GM18951 (cell line): ENCODE data around the gene PTK7.
"Not testable (repeated sequence)": the region's sequence is repeated elsewhere in the genome, so short reads cannot be mapped to it uniquely, and the experiment has no call there.

Experiments used
- POLR2A ChIP-seq: IDR thresholded peaks from 4 replicates; pipeline ENCODE4 v1.6.1; 2011; ENCODE audit warnings: mild to moderate bottlenecking; ENCODE audit not compliant: insufficient read length, insufficient read depth; ENCODE audit errors: extremely low read depth
- in situ Hi-C: fragments of 300-500 bp; cut with MboI; formaldehyde crosslinking; loops from one replicate; pipeline ENCODE4 v1.12.0; 2022; ENCODE audit warnings: low sequenced_read_pairs, mixed read lengths, inconsistent platforms; ENCODE audit not compliant: unreplicated experiment

PTK7 gene

DNA sequence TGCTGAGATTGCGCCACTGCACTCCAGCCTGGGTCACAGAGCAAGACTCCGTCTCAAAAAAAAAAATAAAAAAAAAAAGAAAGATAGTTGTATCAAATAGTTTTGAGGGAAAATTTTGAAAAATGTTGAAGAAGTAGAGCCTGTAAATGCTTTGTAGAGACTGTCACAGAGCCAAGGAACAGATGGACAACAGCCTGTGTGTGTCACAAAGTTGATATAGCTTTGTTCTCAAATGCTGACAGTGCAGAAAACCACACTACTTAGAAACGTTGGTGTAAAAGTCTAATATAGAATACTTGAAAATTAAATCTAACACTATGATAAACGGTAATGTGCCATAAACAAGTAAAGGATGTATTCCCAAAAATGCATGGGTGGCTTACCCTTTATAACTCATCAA is 25.4 kb downstream of the PTK7 start:
- no peak for TF ChIP-seq POLR2A
- in situ Hi-C loops: no loop called here

DNA sequence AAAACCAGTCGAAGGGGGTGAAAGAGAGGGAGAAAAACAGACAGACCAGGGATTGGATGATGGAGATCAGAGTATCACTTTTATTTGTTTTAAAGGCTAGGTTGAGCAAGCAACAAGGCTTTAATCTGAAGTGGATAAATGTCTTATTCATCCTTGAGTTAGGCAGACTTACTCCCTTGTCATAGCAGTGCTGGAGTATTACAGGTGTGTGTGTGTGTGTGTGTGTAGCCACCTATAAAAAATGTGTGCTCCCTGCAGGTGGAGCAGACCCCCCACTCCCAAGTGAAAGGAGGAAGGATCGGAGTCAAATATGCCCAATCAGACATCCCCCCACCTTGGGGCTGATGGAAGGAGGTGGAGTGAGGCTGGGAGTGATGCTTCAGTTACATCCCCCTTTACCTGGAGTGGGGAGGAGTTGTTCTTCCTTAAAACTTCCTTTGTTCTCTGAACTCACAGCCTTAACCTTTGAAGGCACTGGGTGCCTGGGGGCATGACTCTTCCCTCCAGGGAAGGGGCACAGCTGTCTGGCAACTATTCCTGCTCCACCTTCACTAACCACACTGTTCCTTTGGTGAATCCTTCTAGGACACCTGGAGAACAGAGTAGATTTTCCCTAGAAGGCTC is 27.3 kb downstream of the PTK7 start:
- no peak for TF ChIP-seq POLR2A

DNA sequence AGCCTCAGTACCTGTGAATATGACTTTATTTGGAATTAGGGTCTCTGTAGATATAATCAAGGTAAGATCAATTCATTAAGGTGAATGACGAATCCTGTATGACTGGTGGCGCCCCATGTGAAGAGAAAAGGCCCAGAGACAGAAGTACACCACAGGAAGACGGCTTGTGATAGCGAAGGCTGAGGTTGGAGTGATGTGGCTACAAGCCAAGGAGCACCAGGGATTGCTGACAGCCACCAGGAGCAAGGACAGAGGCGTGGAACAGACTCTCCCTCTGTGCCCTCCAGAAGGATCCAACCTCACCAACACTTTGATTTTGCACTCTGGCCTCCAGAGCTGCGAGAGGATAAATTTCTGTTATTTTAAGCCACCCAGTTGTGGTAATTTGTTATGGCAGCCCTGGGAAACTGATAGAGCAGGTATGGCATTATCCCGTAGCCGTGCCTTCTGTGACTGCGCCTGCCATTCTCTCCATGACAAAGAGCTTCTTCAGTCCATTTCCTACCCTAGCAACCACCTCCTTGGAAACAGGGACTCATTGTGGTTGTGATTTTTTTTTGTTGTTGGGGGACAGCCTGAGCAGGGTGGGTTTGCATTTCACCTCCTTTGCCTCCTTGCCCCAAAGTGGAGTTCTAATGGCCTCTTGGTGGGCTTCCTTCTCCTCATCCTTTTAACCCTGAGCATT is 29.6 kb downstream of the PTK7 start:
- TF ChIP-seq POLR2A: no peak

More for the DNA sequence above, 27.3 kb downstream of the PTK7 start:
- in situ Hi-C loops: no loop called here

DNA sequence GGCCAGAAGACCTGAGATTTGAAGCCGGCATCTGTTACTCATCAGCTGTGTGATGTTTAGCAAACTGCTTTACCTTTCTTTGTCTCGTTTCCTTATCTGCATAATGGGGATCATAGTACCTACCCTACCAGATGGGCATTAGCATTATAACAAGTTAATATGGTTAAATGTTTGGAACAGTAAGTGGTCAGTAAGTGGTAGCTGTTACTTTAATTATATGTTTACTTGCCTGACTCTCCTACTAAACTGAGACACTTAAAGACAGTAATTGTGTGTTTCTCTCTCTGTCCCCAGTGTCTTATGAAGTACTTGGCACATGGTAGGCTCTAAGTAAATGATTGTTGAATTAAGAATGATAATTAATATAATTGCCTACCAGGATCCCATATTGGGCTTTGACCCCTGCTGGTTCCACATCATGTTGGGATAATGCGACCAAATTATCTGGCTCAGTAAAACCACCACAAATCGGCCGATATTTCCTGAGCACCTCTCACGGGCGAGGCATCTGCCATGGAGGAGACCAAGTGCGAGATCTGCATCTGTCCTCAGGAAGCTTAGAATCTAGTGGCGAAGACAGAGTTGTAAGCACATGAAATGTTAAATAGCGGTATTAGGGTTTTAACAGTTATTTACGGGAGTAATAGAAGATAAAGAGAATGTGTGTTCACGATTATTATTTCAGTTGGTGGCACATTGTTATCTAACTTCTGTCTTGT is 31.4 kb downstream of the PTK7 start:
- no peak for TF ChIP-seq POLR2A
- in situ Hi-C loops: no loop called here

More for the DNA sequence above, 29.6 kb downstream of the PTK7 start:
- in situ Hi-C loops: no loop called here

DNA sequence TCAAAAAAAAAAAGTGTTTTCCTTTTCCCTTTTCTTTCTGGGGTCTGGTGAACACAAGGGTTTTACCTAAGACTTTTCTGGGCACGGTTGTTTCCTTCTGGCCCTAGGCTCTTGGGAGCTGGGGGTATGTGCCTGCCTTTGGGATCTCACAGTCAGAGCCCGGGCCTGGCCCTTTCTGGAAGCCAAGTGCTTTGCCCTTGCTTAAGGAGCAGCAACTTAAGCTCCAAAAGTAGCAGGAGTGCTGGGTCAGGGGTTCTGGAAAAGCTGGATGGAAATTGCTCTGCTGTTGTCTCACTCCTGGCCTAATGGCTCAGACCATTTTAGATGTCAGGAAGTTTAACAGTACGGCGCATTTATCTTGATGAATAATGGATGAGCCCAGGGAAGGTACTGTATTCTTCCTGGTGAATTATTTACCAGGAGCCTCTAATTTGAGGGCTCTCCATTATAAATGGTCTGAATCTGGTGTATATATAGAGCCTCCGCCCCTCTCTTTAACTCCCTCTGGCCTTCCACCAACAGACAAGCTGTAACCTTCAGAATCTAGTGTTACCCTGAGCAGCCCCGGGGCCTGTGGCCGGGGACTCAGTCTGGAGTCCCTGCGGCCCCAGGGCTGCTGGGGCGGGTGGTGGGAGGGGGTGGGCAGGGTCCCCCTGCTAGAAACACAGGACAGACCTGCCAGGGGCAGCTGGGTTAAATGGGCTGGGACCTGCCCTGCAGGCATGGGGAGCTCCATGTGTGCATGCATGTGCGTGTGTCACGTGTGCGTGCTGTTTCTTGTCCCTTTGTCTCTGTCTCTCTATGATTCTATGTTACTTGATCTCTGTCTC is 37.5 kb downstream of the PTK7 start:
- in situ Hi-C loops: no loop called here
- TF ChIP-seq POLR2A: no peak

DNA sequence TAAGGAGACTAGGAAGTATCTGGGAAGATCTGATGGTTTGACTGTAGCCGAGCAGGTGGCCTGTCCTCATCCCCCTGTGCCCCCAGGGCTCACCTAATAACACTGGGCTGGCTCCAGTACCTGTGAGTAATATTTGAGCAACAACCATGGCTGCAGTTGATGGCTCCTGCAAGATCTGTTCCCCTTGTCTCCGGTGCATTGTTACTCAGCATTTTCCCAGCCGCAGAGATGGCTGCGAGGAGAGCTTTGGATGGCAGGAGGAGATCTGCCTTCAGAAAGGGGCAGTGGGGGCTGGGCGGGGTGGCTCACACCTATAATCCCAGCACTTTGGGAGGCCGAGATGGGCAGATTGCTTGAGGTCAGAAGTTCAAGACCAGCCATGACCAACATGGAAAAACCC is 39.3 kb downstream of the PTK7 start:
- in situ Hi-C loops: no loop called here
- TF ChIP-seq POLR2A: no peak

DNA sequence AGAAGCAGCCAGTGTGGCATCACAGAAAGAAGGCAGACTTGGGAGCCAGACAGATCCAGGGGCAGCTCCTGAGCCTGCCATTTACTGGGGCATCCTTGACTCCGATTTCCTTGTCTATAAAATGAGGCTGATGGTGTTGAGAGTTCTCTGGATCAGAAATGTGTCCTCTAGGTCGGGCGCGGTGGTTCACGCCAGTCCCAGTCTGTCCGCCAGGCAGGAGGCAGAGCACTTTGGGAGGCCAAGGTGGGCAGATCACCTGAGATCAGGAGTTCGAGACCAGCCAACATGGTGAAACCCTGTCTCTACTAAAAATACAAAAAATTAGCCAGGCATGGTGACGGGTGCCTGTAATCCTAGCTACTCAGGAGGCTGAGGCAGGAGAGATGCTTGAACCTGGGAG is 41.4 kb downstream of the PTK7 start:
- in situ Hi-C loops: not testable (repeated sequence)

DNA sequence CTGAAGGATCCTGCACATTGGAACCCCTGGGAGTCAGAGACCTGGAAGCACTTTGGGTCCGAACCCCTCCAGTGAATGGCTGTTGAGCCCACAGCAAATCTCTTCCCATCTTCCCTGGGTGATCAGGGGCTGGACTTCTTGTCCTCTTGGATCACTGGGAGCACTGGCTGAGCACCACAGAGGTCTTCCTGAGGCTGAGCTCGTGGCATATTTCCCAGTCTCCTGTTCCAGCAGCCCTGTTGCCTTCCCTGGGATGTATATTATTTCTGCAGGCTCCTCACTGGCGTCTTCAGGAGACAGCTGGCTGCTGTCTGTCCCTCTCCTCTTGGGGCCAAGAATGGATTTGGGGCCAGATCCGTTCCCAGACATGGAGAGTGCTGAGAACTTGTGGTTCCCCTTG is 43.4 kb downstream of the PTK7 start:
- no peak for TF ChIP-seq POLR2A
- in situ Hi-C loops: no loop called here

DNA sequence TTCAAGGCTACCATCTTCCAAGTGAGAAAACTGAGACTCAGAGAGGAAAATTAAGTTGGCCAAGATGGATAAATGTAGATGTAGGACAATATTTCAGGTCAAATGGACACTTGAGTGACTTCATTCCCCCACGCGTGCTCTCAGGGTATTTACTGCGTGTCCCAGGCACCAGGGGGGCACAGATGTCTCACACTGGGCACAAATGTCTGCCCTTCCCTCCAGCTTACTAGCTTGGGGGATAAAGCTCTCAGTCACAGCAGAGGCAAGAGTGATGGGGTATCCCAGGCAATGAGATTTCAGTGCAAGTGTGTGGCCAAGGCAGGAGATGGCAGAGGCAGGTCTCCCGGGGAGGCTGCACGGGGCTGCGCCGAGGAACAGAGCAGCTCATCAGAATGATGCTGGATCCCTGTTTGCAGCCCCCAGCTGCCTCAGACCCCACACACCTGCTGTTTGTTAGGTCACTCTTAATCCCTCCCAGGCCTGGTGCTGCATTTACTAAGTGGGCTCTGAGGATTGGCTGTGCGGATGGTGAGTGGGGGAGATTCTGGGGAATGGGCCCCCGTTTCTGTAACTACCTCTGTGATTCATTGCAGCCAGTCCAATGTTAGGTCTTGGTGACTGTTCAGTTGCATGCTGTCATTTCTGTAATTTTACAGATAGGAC is 44.1 kb downstream of the PTK7 start:
- TF ChIP-seq POLR2A: no peak
- in situ Hi-C loops: no loop called here

DNA sequence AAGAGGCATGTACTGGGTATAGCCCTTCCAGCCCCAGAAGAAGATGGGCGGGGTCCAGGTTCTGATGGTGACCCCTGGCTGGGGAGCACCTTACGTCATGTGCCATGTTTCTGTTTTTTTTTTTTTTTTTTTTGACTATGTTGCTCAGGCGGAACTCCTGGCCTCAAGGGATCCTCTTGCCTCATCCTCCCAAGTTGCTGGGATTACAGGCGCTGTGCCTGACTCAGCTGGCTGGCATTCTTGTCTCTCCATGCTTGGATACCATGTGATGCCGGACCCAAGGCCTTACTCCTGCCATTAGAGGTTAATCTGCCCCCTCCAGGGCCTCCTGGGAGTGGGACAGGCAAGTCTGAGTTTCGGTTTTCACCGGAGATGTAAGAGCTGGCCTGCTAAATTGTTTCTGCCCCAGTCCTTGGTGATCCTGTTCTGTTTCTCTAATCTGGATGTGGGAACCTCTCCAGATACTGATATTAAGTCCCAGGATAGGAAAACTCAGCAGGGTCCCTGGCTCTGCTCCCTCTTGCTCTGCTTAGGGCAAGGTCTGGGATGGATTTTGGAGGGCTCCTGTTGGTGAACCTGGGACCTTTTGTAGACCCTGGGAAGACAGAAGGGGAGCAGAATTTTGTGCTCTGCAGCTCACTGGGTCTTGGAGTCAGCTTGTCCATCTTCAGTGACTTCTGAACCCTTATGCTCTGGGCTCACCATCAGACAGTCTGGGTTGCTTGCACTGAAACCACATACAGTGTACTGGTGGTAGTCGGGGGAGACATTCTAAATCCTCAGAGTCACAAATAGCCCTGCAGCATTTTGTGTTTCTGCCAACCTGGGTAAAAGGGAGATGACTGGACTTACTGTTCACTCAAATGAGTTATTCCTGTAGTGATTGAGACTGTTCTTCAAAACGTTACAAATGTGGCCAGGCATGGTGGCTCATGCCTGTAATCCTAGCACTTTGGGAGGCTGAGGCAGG is 45.1 kb downstream of the PTK7 start:
- TF ChIP-seq POLR2A: no peak
- in situ Hi-C loops: no loop called here

DNA sequence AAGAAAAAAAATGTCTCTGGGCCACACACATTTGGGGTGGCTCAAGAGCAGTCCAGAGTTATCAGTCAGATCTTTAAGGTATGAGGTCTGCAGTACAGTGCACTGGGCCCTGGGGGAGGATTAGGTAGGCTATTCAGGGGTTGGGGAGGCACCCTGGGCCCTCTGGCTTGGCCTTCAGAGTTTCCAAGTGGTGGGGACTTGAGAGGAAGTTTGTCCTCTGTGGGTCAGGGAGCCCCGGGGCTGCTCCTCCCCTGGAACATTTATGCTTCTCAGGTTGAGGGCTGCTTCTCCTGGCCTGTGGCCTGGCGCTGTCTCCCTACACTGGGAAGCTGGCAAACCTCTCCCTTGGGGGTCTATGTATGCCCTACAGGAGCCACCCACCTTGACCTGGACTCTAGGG is 46.0 kb downstream of the PTK7 start:
- no peak for TF ChIP-seq POLR2A

More for the DNA sequence above, 46.0 kb downstream of the PTK7 start:
- in situ Hi-C loops: no loop called here
